HG03442 (cell line): Measurements from ENCODE around the gene ACACA.
"Not testable (repeated sequence)": the region's sequence is repeated elsewhere in the genome, so short reads cannot be mapped to it uniquely, and the experiment has no call there.

ENCODE experiments used
- ATAC-seq: cut with Tn5 transposase; IDR thresholded peaks from one replicate; pipeline ENCODE4 v1.9.1; 2021; ENCODE audit warnings: mild to moderate bottlenecking, moderate library complexity; ENCODE audit not compliant: unreplicated experiment

The ACACA gene

DNA sequence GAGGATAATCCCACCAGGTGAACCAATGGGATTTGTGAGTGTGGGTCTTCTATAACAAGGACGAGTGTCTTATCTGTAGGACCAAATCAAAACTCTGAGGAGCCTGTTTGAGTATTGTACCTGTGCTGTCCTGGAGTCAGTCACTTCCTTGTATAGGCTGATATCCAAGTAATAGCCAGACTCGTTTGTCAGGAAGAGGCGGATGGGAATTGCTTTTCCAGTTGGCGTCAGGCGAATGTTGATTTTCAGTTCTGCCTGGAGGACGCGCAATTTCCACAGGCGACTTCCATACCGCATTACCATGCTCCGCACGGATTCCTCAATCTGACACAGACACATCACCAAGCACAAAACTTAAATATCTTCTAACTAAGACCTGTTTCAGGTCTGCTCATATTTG lies 218.5 kb downstream of the ACACA start:
- ATAC-seq = no peak

- no peak for ATAC-seq
These were observed 219.4 kb downstream of the ACACA start for GRCh38 chr17:37187262-37187661.

DNA sequence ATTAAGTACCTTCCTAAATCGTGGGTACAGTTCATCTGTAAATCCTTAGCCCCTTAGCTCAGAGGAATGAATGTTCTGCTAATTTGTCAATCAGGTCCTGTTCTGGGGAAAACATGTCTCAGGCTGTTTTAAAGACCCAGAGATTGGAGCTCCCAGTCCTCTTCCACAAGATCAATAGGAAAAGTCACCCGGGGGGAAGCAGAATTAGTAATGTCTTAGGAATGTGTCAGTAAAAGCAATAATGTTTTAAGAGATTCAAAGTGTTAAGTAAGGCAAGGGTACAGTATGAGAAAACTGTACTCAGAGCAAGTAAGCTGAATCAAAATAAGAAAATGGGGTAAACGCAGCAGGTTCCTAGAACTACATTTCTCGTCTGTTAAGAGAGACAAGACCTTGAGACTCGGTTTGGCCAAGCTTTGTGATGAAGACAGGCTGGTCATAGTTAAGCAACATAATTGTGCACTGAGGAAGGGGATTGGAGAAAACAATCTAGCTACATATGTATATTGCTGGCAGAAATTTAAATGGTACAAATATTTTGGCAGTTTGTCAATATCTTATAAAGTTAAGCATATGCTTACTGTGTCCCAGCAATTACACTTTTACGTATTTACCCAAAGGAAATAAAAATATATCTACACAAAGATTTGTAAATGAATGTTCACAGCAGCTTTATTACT lies 223.7 kb downstream of the ACACA start:
- ATAC-seq = no peak

GRCh38 chr17:37180376-37180775 lies 226.3 kb downstream of the ACACA start:
- ATAC-seq = no peak

DNA sequence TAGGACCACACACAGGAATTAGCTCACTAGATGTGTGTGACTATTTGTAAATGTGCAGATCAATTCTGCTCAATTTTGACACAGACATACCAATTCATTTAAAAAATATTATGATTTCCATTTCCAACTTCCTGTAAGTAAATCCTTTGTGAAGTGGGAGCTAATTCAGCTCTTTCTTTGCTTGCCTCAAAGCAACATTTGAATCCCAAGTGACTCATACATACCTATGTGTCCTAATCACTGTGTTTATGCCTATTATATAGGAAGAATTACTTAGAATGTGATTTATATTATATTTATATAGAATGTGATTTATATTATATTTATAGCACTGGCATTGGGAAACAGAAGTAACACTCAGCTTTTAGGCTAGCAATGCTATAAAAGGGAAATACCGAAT lies 226.7 kb downstream of the ACACA start:
- no peak for ATAC-seq

GRCh38 chr17:37177254-37177870 lies 229.3 kb downstream of the ACACA start:
- no peak for ATAC-seq

- ATAC-seq = no peak
These were observed 229.9 kb downstream of the ACACA start for GRCh38 chr17:37176723-37177122.

DNA sequence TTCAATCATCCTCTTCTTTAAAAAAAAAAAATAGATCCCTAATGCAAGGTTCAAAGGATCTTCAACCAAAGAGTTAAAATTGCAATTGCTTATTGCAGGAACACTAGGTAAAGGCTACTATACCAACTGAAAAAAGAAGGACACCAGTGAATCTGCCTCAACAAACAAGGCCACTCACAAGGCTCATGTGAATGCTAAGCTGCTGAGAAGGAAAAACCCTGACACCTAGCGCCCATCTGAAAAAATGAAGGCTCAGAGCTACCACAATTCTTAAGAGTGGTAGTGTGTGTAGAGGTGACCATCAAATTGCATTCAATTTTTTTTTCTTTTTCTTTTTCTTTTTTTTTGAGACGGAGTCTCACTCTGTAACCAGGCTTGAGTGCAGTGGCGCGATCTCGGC lies 232.4 kb downstream of the ACACA start:
- ATAC-seq = no peak

DNA sequence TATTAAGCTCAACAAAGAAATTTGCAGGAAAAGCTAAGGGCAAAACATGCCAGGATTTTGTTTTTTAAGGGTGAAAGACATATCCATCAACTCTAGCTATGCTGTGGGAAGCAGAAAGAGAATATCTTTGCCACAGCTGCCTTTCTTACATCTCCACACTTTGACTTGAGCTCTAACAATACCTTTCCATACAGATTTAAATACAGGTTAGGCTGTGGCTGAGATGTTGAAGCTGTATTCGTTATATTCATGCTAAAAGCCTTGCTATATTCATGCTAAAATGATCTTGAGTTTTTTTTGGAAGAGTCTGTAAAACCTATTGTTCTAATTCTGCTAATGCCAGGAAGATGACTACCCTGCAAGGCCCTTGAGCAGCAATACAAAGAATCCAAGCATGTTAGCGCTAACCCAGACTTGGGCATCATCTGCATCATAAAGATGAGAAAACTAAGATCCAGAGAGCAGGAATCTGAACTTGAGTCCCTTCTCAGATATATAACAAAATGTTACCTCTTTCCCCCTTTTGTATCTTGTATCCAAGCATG lies 235.7 kb downstream of the ACACA start:
- no peak for ATAC-seq

GRCh38 chr17:37168731-37169353 lies 237.8 kb downstream of the ACACA start:
- no peak for ATAC-seq

DNA sequence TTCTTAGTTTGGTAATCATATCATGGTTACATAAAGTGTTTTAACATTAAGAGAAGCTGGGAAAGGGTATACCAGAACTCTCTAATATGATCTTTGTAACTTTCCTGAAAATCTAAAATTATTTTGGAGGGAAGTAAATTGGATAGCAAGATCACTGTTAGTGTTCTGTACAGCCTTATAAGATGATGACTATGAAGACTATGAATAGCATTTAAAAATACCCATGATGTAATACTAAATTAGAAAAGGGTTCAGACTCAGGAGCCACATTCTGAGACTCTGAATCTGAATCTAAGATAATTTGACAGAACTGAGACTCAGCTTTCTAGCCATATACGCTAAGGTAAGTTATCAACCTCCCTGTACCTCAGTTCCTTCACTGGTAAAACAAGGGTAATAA lies 238.9 kb downstream of the ACACA start:
- ATAC-seq = no peak

DNA sequence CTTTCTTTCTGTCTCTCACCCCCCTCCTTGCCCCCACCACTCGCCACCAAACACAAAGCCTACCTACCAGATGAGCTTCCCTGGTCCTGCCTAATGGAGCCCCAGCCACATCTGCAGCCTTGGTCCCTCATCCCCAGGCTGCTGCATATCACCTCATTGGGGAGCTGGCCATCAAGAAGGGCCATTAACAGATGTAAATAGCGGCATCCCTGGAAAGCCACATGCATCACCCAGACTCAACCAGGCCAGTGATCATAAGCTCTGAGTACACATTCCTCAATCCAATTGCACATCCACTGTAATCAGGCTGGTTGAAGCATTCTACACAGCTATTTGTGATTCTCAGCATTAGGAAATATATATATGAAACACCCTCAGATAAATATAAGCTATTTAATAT lies 242.6 kb downstream of the ACACA start:
- ATAC-seq = no peak

DNA sequence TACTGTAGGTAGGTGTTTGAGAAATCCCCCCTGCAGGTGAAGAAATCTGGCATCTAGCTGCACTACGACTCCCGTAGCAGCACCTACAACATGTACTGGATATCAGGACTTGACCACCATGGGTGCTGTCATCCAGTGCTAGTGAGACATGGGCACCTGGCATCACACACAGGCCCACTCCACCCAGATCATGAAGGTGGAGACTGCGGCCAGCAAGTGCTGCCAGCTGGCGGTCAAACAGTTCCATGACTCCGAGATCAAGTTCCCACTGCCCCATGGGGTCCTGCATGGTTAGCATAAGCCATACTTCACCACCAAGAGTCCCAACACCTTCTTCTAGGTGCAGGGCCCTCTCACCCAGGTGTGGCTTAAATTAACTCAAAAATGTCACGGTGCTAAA lies 243.8 kb downstream of the ACACA start:
- ATAC-seq = no peak

GRCh38 chr17:37160944-37161343 lies 245.7 kb downstream of the ACACA start:
- no peak for ATAC-seq

GRCh38 chr17:37158290-37158689 lies 248.3 kb downstream of the ACACA start:
- ATAC-seq = no peak

- ATAC-seq = no peak
These were observed 258.5 kb downstream of the ACACA start for GRCh38 chr17:37148156-37148555.

DNA sequence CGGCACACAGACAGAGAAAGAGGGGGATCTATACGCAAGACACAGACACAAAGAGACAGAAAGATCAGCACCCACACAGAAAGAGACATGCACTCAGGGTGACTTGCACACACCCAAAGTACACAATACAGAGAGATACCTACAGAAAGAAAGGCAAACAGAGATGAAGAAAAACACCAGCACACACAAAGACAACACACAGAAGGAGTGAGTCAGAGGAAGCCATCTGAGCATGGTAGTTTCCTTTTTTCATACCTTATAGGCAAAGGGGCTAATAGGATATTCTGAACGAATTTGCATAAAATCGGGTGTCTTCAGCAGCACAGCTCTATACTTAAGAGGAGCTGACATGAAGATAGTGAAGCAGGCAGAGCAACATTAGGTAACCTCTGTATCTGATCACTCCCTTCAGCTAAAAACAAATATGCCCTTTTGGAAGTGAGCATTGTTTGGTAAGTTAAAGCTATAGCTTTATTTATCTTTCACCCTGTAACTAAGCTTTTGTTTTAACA lies 259.3 kb downstream of the ACACA start:
- peak; percentile 53 for ATAC-seq

DNA sequence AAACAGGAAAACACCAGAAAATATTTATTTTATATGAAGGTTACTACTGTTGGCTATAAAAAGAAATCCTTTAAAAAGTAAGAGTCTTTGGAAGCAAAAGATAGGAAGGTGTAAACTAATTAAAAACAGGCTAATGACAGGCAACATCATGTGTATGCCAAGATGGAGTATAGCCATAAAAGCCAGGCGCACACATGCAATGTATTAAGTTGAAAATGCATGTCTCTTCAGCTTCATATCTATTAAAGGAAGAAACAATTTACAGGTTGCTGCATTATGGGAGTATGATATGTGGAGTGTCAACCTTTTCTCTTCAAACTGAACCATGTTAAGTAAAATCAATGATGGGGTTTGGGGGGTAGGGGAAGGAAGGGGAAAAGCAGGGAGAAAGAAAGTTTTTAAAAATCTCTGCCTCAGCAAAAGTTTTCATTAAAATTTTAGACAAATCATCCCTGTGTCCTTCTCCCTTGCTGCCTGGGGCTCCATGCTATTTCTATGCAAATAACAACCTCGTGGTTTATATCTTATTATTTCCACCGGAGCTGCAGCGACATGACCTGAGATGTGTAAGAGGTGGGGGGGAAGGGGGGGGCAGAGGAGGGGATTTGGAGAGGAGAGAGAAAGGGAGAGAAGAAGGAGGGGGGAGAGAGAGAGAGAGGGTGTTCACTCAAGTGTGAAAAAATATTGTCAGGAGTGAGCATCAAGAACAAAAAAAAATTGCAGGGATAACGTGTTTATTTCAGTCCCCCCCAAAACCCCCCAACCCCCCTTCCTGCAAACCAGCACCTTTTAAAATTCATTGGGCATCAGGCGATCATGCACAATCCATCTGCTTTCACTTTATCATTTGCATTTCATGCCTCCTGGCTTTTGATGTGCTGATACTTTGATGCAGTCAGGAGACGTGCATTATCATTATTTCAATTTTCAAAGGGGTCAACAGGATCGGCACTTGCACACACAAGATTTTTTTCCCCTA lies 260.3 kb downstream of the ACACA start:
- no peak for ATAC-seq

DNA sequence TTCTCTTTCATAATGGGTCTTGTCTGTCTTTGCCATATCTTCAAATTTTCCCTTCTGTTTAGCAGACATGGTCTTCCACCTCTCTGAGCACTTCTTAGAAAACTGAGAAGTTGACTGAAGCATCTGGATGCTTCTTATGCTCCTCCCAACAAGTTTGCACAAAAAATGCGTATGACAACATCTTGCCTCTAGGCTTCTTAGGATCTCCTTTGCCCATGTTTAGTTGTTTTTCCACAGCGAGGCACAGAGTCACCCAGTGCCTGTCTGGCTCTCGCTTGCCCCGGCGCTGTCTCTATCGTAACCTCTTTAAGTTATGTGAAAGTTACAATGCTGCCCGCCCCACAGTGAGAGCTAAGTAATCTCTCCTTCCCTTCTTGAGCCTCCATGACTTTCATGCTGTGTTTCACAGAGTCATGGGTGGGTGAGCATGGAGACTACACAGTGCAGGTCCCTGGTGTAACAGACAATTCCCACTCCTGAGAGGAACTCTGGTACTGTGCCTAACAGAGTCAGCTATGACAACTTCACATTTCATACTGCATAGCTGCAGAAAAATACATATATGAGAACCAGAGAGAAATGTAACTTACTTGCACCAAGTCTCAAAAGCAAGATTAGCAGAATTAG lies 262.4 kb downstream of the ACACA start:
- ATAC-seq = no peak

- ATAC-seq = not testable (repeated sequence)
These were observed 263.1 kb downstream of the ACACA start for GRCh38 chr17:37143558-37143957.
